ENCODE results near the gene LARP1B.
"Not testable (repeated sequence)": the region's sequence is repeated elsewhere in the genome, so short reads cannot be mapped to it uniquely, and the experiment has no call there.

LARP1B gene

DNA sequence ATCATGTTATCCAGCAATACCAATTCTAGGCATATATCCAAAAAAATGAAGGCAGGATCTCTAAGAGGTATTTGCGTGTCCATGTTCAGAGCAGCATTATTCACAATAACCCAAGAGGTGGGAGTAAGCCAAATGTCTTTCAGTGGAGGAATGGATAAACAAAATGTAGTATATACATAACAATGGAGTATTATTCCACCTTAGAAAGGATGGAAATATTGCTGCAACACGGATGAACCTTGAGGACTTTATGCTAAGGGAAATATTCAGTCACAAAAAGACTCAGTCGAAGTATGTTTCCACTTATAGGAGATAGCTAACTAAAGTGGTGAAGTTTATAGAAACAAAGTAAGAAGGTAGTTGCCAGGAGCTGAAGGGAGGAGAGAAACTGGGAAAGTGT lies 74.3 kb downstream of the LARP1B start:
- DNase-seq (ENCODE audit: low spot score) = no peak

DNA sequence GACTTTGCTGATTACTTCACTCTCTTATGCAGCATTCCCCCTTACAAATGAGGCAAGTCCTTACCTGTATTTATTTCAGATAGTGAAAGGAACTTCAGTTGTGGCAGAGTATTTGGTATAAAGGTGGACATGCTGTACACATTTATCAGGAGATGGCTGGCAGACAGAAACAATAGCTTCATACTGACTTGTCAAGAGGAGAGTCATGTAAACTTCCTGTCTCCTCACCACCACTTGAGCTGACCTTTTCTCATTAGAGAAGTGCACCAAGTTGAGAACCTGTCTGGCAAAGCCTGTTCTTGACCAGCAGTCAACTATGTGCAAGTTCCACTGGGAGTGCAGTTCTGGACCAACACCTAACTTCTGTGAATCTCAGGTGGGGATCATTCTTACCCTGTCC lies 80.8 kb downstream of the LARP1B start:
- DNase-seq (ENCODE audit: low spot score) = no peak

DNA sequence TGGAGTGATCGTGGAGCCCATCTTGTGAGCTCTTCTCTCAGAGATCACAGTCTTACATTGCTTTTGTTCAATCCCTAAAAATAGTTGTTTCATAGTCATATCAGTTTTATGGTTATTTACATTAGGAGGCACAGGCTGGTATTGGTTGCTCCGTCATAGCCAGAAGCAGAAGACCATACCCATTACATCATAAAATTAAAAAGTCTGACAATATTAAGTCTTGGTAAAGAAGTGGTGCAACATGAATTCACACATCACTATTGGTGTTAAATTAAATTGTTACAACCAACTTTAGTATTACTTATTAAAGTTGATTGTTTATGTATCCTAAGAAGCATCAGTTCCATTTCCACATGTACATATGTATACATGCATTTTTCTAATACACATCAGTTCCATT lies 84.6 kb downstream of the LARP1B start:
- no peak for DNase-seq (ENCODE audit: low spot score)

DNA sequence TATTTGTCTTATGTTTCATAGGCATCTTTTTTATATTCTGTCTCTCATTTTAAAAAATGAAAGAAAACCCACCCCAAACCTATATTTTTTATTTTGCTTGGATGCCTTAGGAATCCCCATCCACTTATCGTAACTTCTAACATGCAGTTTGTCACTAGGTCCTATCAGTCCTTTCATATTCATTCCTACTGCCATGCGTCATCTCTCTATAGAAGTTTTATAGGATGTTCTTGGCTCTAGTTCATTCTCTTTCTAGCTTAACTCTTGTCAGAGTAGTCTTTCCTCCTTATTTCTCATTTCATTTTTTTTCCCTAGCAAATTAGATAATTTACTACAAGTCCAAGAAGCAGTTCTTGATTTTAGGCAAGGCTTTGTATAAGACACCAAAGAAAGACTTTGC lies 92.7 kb downstream of the LARP1B start:
- no peak for DNase-seq (ENCODE audit: low spot score)

DNA sequence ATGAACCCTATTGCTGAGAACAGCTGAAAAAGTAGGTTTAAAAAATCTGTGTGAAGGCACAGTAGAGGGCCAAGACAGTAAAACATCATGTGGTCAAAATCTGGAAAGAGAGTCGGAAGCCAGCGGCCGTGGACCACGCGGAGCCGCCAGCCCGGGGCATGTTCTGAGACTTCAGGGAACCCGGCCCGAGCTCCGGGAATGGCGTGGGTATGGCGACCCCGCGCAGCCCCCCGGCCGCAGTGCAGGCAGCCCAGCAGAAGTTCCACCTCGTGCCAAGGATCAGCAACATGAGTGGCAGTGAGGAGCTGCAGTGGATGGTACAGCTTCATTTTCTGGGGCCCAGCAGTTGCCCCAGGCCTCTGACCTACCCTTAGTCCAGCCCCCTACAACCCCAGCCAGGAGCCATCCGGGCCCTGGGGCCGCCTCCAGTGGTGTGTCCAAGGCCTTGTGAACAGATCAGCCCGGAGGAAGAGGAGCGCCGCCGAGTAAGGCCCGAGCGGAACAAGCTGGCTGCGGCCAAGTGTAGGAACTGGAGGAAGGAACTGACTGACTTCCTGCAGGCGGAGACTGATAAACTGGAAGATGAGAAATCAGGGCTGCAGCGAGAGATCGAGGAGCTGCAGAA lies 94.2 kb downstream of the LARP1B start:
- no peak for DNase-seq (ENCODE audit: low spot score)

DNA sequence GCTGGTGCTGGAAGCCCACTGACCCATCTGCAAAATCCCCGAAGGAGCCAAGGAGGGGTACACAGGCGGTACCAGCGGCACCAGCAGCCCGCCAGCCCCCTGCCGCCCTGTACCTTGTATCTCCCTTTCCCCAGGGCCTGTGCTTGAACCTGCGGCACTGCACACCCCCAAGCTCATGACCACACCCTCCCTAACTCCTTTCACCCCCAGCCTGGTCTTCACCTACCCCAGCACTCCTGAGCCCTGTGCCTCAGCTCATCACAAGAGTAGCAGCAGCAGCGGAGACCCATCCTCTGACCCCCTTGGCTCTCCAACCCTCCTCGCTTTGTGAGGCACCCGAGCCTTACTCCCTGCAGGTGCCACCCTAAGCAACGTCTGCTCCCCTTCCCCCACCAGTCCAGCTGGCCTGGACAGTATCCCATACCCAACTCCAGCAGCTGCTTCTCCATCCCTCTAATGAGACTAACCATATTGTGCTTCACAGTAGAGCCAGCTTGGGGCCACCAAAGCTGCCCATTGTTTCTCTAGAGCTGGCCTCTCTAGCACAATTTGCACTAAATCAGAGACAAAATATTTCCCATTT lies 94.9 kb downstream of the LARP1B start:
- DNase-seq (ENCODE audit: low spot score) = no peak

DNA sequence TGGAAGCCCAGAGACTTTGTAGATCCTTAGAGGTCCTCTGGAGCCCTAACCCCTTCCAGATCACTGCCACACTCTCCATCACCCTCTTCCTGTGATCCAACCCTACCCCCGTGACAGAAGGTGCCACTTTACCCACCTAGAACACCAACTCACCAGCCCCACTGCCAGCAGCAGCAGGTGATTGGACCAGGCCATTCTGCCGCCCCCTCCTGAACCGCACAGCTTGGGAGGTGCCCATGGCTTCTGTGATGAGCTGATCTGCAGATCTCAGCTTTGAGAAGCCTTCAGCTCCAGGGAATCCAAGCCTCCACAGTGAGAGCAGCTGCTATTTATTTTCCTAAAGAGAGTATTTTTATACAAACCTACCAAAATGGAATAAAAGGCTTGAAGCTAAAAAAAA lies 95.4 kb downstream of the LARP1B start:
- DNase-seq (ENCODE audit: low spot score) = not testable (repeated sequence)

DNA sequence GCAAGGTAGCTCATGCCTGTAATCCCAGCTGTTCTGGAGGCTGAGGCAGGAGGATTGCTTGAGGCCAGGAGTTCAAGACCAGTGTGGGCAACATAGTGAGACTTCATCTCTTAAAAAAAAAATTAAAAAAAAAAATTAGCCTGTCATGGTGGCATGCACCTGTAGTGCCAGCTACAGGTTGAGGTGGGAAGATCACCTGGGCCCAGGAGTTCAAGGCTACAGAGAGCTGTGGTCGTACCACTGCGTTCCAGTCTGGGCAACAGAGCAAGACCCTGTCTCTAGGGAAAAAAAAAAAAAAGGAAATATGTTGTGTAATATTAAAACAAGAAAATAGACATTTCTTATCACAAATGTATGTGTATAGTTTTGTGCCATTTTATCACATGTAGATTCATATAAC lies 97.8 kb downstream of the LARP1B start:
- DNase-seq (ENCODE audit: low spot score) = no peak

DNA sequence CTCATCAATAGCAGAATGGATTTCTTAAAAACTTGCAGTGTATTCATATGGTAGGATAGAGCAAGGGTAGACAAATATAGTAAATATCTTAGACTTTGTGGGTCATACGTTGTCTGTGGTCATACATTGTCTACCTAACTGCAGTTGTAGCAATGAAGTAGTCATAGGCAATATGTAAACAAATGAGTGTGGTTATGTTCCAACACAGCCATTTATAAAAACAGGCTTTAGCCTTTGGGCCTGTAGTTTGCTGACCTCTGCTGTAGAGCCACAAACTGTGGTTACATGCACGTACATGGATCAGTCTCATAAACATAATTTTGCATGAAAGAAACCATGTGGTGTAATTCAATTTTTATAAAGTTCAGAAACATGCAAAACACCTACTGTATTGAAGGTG lies 98.9 kb downstream of the LARP1B start:
- no peak for DNase-seq (ENCODE audit: low spot score)

DNA sequence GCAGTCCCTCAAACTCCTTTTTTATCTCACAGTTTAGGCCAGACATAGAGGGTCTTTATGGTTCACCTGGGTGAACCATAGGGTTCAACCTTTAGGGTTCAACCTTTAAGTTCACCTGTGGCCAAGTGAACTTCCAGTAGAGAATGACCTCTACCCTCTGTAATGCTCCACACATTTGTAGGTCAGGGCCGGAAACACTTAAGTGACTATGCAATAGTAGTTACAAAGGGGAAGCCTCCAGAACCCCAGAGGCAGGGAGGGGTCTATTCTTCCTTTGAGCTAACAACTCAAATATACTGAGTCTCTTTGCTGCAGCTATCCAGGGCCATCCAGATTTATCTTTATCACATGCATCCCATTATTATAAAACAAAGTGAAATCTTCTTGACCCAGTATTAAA lies 100.0 kb downstream of the LARP1B start:
- DNase-seq (ENCODE audit: low spot score) = no peak

DNA sequence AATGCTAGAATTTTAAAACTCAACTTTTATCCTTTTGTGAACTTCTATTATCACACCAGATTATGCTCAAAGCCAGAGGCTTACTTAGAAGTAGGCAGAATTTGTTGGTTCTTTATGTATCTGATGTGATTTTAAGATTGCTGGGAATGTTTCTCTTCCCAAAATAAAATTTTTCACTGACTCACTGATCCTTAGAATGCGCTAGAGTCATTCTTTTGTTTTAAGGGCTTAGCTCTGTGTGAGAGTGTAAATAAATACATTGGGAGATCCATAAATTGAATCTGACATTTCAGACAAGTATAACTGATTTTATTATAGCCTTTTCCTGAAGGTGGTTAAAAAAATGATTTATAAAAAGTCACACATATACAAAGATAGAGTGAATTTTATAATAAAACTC lies 101.3 kb downstream of the LARP1B start:
- DNase-seq (ENCODE audit: low spot score) = no peak

DNA sequence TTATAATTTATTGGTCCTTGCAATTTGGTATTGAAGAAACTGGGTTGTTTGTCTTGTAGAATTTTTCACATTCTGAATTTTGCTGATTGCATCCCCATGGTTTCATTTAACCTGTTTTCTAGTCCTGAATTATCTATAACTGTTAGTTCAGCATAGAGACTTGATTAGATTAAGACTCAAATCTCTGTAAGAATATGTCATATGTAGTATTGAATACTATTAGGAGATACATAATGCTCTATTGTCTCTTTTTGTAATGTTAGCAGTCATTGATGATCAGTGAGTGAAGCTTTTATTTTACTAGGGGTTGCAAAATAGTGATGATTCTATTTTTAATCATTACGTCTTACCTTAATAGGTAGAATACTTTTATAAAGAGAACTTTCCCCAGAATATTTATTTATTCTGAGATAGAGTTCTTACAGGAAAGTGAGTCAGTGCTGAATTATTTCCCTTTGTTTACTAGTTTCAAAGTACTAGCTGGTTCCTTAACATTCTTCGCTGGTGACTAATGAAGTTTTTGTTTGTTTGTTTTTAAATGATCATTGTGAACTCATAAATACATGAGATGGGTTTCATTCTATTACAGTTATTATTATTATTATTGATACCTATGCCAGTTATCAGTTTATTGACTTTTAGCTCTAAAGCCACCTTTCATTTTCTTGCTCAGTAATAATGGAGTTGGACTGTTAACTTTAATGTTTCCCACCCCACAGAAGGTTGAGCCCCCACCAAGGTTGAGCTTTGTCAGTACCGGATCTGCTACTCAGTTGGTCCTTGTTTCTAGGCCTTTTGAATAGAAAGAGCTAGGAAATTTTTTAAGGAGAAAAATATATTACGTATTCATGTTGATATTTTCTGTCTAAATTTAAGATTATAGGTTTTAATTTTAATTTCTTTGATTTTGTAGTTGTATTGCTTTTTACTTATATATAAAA lies 102.3 kb downstream of the LARP1B start:
- peak; percentile 74 for DNase-seq (ENCODE audit: low spot score)

DNA sequence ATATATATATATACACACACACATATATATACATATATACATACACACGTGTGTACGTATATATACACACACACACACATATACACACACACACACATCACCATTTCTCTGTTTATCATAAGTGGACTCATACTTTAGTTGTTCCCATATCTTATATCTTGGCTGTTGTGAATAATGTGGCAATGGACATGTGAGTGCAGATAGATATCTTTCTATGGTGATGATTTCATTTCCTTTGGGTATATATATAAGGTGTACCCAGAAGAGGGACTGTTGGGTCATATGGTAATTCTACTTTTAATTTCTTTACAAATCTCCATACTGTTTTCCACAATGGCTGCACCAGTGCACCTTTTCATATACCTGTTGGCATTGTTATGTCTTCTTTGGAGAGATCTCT lies 105.9 kb downstream of the LARP1B start:
- no peak for DNase-seq (ENCODE audit: low spot score)

DNA sequence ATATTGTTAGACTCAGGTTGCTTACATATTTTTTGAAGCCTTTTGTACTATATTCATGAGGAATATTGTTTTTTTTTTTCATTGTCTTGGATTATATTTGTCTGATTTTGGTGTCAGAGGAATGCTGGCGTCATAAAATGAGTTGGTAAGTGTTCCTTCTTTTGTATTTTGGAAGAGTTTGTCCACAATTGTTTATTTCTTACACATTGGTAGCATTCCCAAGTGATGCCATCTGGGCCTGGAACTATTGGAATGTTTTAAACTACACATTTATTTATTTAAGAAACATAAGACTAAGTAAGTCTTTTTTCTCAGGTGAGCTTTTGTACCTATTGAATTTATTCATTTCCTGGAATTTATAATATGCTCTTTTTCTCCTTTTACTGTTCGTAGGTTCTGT lies 107.6 kb downstream of the LARP1B start:
- DNase-seq (ENCODE audit: low spot score) = no peak

DNA sequence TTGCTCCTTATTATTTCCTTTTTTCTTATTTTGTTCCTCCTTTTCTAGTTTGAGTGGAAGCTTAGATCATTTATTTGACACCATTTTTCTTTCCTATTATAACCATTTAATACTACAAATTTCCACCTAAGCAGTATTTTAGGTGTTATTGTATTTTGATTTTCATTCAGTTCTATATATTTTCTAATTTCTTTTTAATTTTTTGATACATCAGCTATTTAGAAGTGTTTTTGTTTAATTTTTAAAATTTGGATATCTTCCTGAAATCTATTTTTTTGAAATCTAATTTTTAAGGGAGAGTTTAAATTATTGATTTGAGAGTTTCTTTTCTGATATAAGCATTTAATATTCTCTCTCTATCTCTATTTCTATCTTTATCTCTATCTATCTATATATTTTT lies 108.1 kb downstream of the LARP1B start:
- no peak for DNase-seq (ENCODE audit: low spot score)

DNA sequence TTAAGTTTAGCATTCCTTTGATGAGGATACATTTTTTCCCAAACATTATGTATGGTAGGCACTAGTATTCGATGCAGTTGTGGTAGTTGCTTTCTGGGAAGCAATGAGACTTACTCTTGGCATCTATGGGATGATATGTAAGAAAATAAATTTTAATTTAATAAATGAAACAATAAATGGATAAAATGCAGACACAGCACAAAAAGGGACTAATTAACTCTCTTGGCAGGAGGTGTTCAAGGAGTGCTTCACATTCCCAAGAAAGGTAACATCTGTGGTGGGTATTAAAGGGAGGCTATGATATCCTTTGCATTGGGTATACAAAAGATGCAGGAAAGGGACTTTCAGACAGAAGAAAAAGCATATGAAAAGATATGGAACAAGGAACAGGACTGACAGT lies 115.5 kb downstream of the LARP1B start:
- no peak for DNase-seq (ENCODE audit: low spot score)

DNA sequence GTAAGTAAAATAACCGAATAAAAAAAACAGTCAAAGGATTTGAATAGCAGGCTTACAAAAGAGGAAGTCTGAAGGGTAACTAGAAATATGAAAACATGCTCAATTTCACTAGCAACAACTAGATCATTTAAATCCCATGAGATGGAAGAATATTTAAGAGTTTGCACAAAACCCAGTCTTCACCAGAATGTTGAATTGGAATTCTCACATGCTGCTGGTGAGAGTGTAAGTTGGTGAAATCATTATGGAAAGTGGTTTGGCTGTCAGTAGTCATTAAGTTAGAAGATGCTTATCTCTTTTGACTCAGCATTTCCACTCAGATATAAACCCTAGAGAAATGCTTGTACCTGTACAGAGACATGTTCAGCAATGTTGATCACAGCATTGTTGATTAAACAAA lies 116.4 kb downstream of the LARP1B start:
- no peak for DNase-seq (ENCODE audit: low spot score)

DNA sequence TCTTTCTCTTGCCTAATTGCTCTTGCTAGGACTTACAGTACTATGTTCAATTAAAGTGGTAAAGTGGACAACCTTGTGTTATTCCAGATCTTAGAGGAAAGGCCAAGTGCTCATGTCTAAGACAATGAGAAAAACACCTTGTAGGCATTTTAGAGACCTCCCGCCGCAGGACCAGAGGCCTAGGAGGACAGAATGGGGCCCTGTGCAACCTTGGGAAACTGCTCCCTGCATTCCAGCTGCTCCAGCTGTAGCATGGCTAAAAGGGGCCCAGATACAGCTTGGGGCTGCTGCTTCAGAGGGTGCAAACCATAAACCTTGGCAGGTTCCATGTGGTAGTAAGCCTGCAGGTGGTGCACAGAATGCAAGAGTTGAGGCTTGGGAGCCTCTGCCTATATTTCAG lies 125.5 kb downstream of the LARP1B start:
- DNase-seq (ENCODE audit: low spot score) = no peak

DNA sequence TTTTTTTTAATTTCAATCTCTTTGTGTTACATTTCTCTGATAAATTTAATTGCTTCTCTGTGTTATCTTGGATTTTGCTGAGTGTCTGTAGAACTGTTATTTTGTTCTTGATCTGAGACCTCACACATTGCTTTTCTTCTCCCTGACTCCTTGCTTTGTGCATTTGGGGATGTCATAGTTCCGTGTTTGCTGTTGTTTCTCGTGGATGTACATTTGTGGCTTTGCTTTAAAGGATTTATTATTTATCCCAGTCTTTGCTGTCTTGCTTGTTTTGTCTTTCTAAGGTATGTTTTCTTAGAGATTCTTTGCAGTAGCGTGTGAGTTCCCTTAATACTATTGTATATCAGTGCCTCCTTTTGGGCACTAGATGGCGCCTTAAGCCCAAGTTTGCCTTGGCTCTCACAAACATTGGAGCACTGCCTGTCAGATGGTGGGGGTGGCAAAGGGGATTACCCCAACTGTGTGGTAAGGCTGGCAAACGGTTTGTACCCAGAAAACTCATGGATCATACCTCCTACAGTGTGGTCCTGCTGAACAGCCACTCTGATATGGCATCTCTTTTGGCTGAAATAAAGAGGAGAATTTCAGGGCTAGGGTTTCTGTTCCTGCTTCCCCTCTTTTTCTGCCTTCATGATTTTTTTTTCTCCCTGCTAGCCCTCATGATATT lies 130.1 kb downstream of the LARP1B start:
- DNase-seq (ENCODE audit: low spot score) = peak; percentile 65

DNA sequence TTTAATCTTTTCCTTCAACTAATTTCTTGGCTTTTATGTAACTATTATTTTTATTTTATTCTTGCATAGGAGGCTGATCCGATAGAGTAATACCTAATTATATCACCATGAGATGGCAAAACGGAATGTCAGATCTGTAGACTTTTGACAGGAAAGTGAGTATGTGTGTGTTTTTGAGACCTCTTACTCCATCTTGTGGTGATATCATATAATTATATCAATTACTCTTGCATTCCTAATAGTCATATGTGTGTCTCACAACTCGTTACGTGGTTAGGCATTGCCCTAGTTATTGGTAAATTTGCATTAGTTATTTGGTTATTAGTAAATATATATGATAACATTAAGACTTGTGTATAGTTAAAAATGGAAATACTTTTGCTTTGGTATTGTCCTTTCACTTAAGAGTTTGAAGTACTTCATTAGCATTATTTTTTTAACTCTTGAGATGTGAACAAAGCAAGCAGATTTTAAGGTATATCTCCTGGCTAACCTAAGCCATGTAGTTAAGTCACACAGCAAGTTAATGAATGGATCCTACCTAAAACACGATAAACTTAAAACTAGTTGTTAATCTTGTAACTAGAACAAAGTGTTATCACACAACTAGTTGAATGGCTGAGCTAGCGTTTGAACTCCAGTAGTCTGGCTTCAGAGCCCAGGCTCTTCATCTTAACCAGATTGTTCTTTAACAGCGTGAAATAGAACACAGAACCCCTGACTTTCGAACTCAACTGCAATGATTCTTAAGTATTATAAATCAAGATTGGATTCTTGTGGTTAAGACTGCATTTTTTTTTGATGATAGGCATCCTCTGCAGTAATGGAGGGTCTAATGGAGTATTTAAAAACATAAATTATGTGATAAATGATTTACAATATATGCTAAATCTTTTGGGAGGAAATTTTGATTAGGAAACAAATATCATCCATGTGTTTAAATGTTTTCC lies 159.4 kb downstream of the LARP1B start:
- peak; percentile 9 for DNase-seq (ENCODE audit: low spot score)

DNA sequence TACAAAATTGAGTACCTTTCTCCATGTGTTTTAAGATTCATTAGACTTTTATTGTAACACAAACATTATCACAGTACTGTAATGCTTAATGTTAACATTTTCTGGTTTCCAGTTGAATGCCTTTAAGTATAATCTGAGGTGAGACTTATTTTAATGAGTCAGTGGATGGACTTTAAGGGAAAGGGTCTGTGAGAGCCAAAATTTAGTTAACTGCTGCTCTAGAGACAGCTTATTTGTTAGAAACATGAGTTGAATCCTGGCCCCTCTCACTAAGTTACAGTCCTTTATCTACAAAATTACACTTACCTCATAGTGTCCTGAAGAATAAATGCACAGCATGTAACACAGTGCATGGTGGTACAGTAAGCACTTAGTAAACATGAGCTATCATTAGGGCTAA lies 160.5 kb downstream of the LARP1B start:
- DNase-seq (ENCODE audit: low spot score) = no peak

DNA sequence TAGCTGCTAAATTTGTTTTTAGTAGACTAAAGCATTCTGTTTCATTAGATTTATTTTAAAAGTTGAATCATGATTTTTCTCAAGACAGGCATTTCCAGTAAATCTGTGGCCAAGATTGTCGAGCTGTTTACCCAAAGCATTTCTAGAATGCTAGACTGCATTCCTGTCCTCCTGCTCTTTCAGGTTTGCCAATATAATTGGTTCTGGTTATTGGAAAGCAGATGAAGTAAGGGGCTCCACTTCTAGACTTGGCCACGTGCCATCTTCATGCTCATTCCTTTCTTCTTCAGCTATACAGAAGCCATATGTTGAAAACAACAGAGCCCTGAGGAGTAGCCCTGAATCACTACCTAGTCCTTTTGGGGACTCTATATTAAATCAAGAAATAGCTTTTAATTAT lies 164.0 kb downstream of the LARP1B start:
- DNase-seq (ENCODE audit: low spot score) = no peak
